ENCODE results near the gene MYO16.

- no peak for TF ChIP-seq POLR2A (IDR thresholded peaks at IDR 0.05; ENCODE audit: low read depth, low read length)
- no peak for TF ChIP-seq POLR2AphosphoS5 (IDR thresholded peaks at IDR 0.05; ENCODE audit: low read depth, low read length)
- TF ChIP-seq TAF1 (IDR thresholded peaks at IDR 0.05; ENCODE audit: low read depth, low read length) = no peak
- no peak for TF ChIP-seq SPI1 (IDR thresholded peaks at IDR 0.05; ENCODE audit: low read depth, low read length)
- TF ChIP-seq POU2F2 (IDR thresholded peaks at IDR 0.05; ENCODE audit: low read depth, low read length) = no peak
- TF ChIP-seq PAX5 (IDR thresholded peaks at IDR 0.05; ENCODE audit: insufficient read depth, low read length, severe bottlenecking) = no peak
Measured at GRCh38 chr13:108780706-108781105, 151.3 kb downstream of the MYO16 start.

All from GM12891 (cell line).